Fibroblast of the aortic adventitia (primary cell): ENCODE data around the gene FRAS1. TPM values are rescaled to one million over a fixed set of nuclear protein-coding genes. Genes with fewer than 3 reads are reported as not detected.

Experiments used
- DNase-seq: peaks from one replicate; pipeline ENCODE4 v3.0.0-alpha.2; 2010; ENCODE audit warnings: low read depth
- H3K4me3 ChIP-seq: 2 replicates; pipeline ENCODE4 v1.5.1; 2011; ENCODE audit warnings: low read depth, mild to moderate bottlenecking, control low read depth, low read length, moderate library complexity
- CTCF ChIP-seq: IDR thresholded peaks from 2 replicates; pipeline ENCODE4 v1.5.1; 2011; ENCODE audit warnings: mild to moderate bottlenecking, low read length, control low read depth, inconsistent platforms; ENCODE audit not compliant: insufficient read depth
- total RNA-seq: library from RNA; depleted of rRNA; stranded (reverse); fragments of >200 nt; gene quantifications from 2 replicates; pipeline ENCODE4 v1.2.3, GENCODE V29; 2012; ENCODE audit warnings: low replicate concordance

Gene FRAS1
- total RNA-seq, 1 donor: 1.9 TPM

DNA sequence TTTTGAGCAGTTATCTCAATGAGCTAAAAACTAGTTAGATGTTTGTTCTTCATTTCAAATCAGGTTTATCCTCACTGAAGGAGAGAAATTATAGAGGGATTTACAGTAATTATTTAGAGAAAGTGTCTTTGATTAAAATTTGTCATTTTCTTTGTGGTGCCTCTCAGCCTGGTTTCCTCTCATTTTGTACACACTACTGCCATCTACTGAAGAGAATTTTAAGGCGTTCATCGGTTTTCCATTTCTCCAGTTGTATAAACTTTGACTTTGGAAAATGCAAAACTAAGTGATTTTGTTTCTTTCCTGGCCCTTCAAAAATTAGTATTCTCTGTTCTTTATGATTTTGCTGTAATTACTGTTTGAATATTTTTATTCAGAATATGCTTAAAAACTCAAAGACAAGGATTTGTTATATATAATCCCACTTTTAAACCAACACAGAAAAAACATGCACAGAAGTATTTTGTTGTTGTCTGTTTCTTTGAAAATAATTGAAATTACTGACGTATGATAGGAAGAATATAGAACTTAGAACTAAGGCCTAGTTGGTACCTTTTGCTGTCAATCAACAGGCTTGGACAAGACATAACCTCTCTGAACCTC is 460.0 kb downstream of the FRAS1 start:
- DNase-seq: peak; percentile 66
- H3K4me3 ChIP-seq: no peak overlapping the region
- TF ChIP-seq CTCF: peak; percentile 64

DNA sequence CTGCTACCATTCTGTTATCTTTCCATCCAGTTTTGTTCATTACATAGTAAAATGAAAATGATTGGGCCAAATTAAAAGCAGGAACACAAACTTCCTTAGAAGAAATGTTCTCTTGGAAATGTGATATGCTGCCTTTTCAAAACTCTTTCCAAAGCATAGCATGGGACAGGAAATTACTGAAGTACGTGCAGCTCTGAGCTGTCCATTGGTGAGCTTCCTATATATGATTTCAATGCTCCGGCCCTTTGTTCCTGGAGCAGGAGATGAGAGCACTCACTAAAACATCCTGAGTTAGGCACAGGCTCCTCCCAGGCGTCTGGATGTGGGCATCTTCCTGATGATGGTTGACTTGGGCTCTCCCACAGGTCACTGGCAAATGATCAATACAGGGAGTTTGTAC is 461.4 kb downstream of the FRAS1 start:
- peak; percentile 55 for DNase-seq
- no peak for TF ChIP-seq CTCF

DNA sequence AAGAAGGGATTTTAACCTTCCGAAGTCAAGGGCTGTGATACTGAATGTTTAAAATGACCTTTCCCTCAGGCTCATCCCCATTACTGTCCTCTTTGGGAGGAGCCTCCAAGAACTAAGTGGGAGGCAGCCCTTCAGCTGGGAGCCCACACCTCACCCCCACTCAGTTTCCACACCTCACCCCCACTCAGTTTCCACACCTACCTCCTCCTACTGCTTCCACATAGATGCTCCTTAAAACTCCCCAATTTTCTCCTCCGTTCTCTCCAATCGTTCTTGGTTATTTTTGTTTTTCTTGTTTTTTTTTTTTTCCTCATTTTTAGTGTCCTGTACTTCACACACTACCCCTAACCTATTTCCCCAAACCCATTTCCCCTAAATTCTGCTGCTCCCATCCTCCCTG is 462.8 kb downstream of the FRAS1 start:
- H3K4me3 ChIP-seq: no peak overlapping the region
- TF ChIP-seq CTCF: no peak
- DNase-seq: no peak

More for the DNA sequence above, 461.4 kb downstream of the FRAS1 start:
- H3K4me3 ChIP-seq: no peak overlapping the region

GRCh38 chr4:78520808-78521226 is 463.7 kb downstream of the FRAS1 start:
- H3K4me3 ChIP-seq: no peak overlapping the region
- peak; percentile 90 for DNase-seq
- peak; percentile 22 for TF ChIP-seq CTCF

DNA sequence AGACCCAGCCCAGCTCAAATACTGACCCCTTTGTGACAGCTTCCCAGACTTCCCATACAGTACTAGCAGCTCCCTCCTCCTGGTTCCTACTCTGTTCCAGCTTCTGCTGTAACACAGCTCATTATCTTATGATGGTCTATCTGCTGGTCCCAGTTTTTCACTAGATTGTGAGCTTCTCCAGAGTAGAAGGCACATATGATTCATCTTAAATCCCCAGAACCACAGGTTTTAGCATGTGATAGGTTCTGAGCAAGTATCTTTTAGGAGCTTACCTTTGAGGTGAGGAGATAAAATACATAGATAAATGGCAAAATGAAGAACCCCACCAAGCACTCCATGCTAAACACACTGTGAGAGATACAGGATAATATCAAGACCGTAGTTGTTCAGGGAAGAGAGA is 466.9 kb downstream of the FRAS1 start:
- no peak overlapping the region for H3K4me3 ChIP-seq
- no peak for TF ChIP-seq CTCF
- no peak for DNase-seq

- TF ChIP-seq CTCF: no peak
- H3K4me3 ChIP-seq: no peak overlapping the region
- no peak for DNase-seq
Observed at GRCh38 chr4:78525559-78525958, 468.4 kb downstream of the FRAS1 start.

DNA sequence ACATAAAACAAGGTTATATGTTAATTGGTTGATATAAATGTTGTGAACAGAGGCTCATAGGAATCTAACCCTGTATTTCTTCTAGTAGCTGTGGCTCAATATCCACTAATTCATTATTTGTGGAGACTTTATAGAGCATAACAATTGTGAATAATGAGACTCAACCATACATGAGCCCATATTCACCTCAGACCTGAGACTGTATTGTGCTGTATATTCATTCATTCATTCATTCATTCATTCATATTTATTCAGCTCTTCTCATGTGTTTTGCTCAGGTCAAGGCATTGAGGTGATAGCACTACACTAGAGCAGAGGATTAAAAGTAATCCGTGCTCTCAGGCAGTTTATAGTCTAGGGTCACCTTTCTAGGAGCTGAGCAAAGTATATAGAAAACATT is 470.0 kb downstream of the FRAS1 start:
- TF ChIP-seq CTCF: no peak
- no peak overlapping the region for H3K4me3 ChIP-seq
- no peak for DNase-seq
